H9 (cell line): ENCODE data around the gene CDH4. TPM values are rescaled to one million over a fixed set of nuclear protein-coding genes. Genes with fewer than 3 reads are reported as not detected.

Source experiments
- DNase-seq: peaks from one replicate; pipeline ENCODE4 v3.0.0-alpha.2; 2017
- H2AFZ ChIP-seq: one replicate; pipeline ENCODE4 v1.6.1; 2013; ENCODE audit warnings: mild to moderate bottlenecking, low read length, control low read depth, moderate library complexity
- H2AK5ac ChIP-seq: 2 replicates; pipeline ENCODE4 v1.6.1; 2013; ENCODE audit warnings: low read length, control low read depth, mixed read lengths; ENCODE audit not compliant: insufficient read length
- H2BK120ac ChIP-seq: one replicate; pipeline ENCODE4 v1.6.1; 2013; ENCODE audit warnings: low read depth, mild to moderate bottlenecking, low read length, control low read depth, inconsistent platforms; ENCODE audit not compliant: poor library complexity, severe bottlenecking
- H2BK12ac ChIP-seq: 2 replicates; pipeline ENCODE4 v1.6.1; 2013; ENCODE audit warnings: low read length, control low read depth, mixed read lengths, low read depth; ENCODE audit not compliant: insufficient read length
- H2BK15ac ChIP-seq: 2 replicates; pipeline ENCODE4 v1.6.1; 2013; ENCODE audit warnings: low read depth, low read length, control low read depth
- H2BK20ac ChIP-seq: one replicate; pipeline ENCODE4 v1.6.1; 2013; ENCODE audit warnings: low read depth, mild to moderate bottlenecking, low read length, control low read depth, inconsistent platforms; ENCODE audit not compliant: poor library complexity, severe bottlenecking
- H2BK5ac ChIP-seq: 2 replicates; pipeline ENCODE4 v1.6.1; 2013; ENCODE audit warnings: low read length, control low read depth, mixed read lengths; ENCODE audit not compliant: insufficient read length
- H3K14ac ChIP-seq: 2 replicates; pipeline ENCODE4 v1.6.1; 2013; ENCODE audit warnings: low read length, control low read depth; ENCODE audit not compliant: insufficient read depth
- H3K18ac ChIP-seq: 2 replicates; pipeline ENCODE4 v1.6.1; 2013; ENCODE audit warnings: low read depth, mild to moderate bottlenecking, mixed read lengths, low read length, control low read depth; ENCODE audit not compliant: insufficient read length
- H3K23ac ChIP-seq: 2 replicates; pipeline ENCODE4 v1.6.1; 2013; ENCODE audit warnings: low read length, control low read depth, mixed read lengths, low read depth; ENCODE audit not compliant: insufficient read length
- H3K23me2 ChIP-seq: 2 replicates; pipeline ENCODE4 v1.6.1; 2013; ENCODE audit warnings: low read depth, mild to moderate bottlenecking, mixed read lengths, low read length, control low read depth; ENCODE audit not compliant: insufficient read length, poor library complexity, severe bottlenecking
- H3K27ac ChIP-seq: 2 replicates; pipeline ENCODE4 v1.5.1; 2013; ENCODE audit warnings: low read length, control low read depth, mixed read lengths, low read depth; ENCODE audit not compliant: insufficient read length
- H3K27me3 ChIP-seq: 2 replicates; pipeline ENCODE4 v1.6.1; 2013; ENCODE audit warnings: low read length, control low read depth, inconsistent platforms; ENCODE audit not compliant: insufficient read depth
- H3K4ac ChIP-seq: 2 replicates; pipeline ENCODE4 v1.6.1; 2013; ENCODE audit warnings: low read depth, mild to moderate bottlenecking, control low read depth, inconsistent platforms, low read length, moderate library complexity
- H3K4me1 ChIP-seq: 2 replicates; pipeline ENCODE4 v1.6.1; 2013; ENCODE audit warnings: low read length, control low read depth, inconsistent platforms; ENCODE audit not compliant: insufficient read depth
- H3K4me2 ChIP-seq: 2 replicates; pipeline ENCODE4 v1.6.1; 2013; ENCODE audit warnings: low read length, control low read depth, mixed read lengths; ENCODE audit not compliant: insufficient read length, insufficient read depth
- H3K56ac ChIP-seq: 2 replicates; pipeline ENCODE4 v1.6.1; 2013; ENCODE audit warnings: low read depth, mild to moderate bottlenecking, mixed read lengths, low read length, control low read depth; ENCODE audit not compliant: insufficient read length
- H3K79me1 ChIP-seq: 2 replicates; pipeline ENCODE4 v1.6.1; 2013; ENCODE audit warnings: low read depth, mild to moderate bottlenecking, moderate library complexity, low read length, control low read depth, inconsistent platforms; ENCODE audit not compliant: insufficient read depth, poor library complexity, severe bottlenecking
- H3K79me2 ChIP-seq: 2 replicates; pipeline ENCODE4 v1.6.1; 2013; ENCODE audit warnings: low read length, control low read depth, inconsistent platforms; ENCODE audit not compliant: insufficient read depth
- H3K9ac ChIP-seq: 2 replicates; pipeline ENCODE4 v1.6.1; 2013; ENCODE audit warnings: low read length, control low read depth, mixed read lengths; ENCODE audit not compliant: insufficient read length; ENCODE audit errors: extremely low read depth
- H3K9me3 ChIP-seq: one replicate; pipeline ENCODE4 v1.6.1; 2013; ENCODE audit warnings: low read depth, low read length, inconsistent platforms; ENCODE audit not compliant: control insufficient read depth
- H3T11ph ChIP-seq: one replicate; pipeline ENCODE4 v1.6.1; 2013; ENCODE audit warnings: mild to moderate bottlenecking, low read length, control low read depth, inconsistent platforms
- H4K20me1 ChIP-seq: one replicate; pipeline ENCODE4 v1.6.1; 2013; ENCODE audit not compliant: control insufficient read depth, insufficient read length, insufficient read depth
- H4K5ac ChIP-seq: 2 replicates; pipeline ENCODE4 v1.6.1; 2013; ENCODE audit warnings: low read depth, mild to moderate bottlenecking, mixed read lengths, low read length, control low read depth; ENCODE audit not compliant: insufficient read length
- H4K8ac ChIP-seq: replicated peaks from 2 replicates; pipeline ENCODE4 v1.6.1; 2013; ENCODE audit warnings: low read length, control low read depth, mixed read lengths, low read depth; ENCODE audit not compliant: insufficient read length
- H4K91ac ChIP-seq: 2 replicates; pipeline ENCODE4 v1.6.1; 2013; ENCODE audit warnings: low read depth, mild to moderate bottlenecking, moderate library complexity, mixed read lengths, low read length, control low read depth; ENCODE audit not compliant: insufficient read length
- H3K27ac Mint-ChIP-seq, 3 experiments: 2 replicates in 2 of 3; 3 replicates in 1 of 3; pipeline ENCODE4 v1.8.0; 2020 to 2021; ENCODE audit warnings: mixed read lengths in 3 of 3, mild to moderate bottlenecking in 1 of 3, moderate library complexity in 1 of 3
- H3K27me3 Mint-ChIP-seq: 2 replicates; pipeline ENCODE4 v1.8.0; 2021; ENCODE audit warnings: low read depth, mild to moderate bottlenecking, moderate library complexity, mixed read lengths
- H3K36me3 Mint-ChIP-seq, 3 experiments: 2 replicates in 2 of 3; 3 replicates in 1 of 3; pipeline ENCODE4 v1.8.0; 2020 to 2021; ENCODE audit warnings: low read depth in 3 of 3, mixed read lengths in 3 of 3; ENCODE audit not compliant: insufficient read depth in 1 of 3
- H3K4me1 Mint-ChIP-seq, 2 experiments: 2 replicates each; pipeline ENCODE4 v1.8.0; 2020; ENCODE audit warnings: mixed read lengths in 2 of 2
- H3K4me3 Mint-ChIP-seq, 2 experiments: 2 replicates in 1 of 2; 3 replicates in 1 of 2; pipeline ENCODE4 v1.8.0; 2020 to 2021; ENCODE audit warnings: mild to moderate bottlenecking in 2 of 2, mixed read lengths in 2 of 2, moderate library complexity in 1 of 2
- H3K9me3 Mint-ChIP-seq, 2 experiments: 2 replicates in 1 of 2; 3 replicates in 1 of 2; pipeline ENCODE4 v1.8.0; 2020; ENCODE audit warnings: mild to moderate bottlenecking in 2 of 2, mixed read lengths in 2 of 2, moderate library complexity in 1 of 2
- CTCF ChIP-seq: fragments of 200-600 bp; sonication (generic); conservative IDR thresholded peaks from 3 replicates; pipeline ENCODE4 v1.8.0; 2021; ENCODE audit warnings: antibody characterized with exemption, mild to moderate bottlenecking
- WGBS: extraction: QIAGEN DNeasy Blood & Tissue Kit; methylation state at CpG from one replicate; pipeline ENCODE4 v1.1.7; 2013; ENCODE audit warnings: missing lambda C conversion rate, low lambda C conversion rate, mixed read lengths; ENCODE audit not compliant: insufficient read length; ENCODE audit errors: extremely low coverage; 5-methylcytosine and 5-hydroxymethylcytosine counted together
- total RNA-seq: library from RNA; stranded (reverse); gene quantifications from 2 replicates; pipeline ENCODE4 v1.2.1, GENCODE V29; 2021

CDH4 gene
- total RNA-seq, 1 experiment from 2014 or later: 3.0 TPM

GRCh38 chr20:61960836-61961235 is 708.8 kb downstream of the CDH4 start:
- no peaks in the 10 kb centered on the region for H3K79me1 ChIP-seq
- H3K14ac ChIP-seq: no peak overlapping the region
- H4K5ac ChIP-seq: no peak overlapping the region
- H3K9me3 Mint-ChIP-seq: no peaks in the 10 kb centered on the region; a peak in 1 of 5 replicates
- H3K79me2 ChIP-seq: no peaks in the 10 kb centered on the region
- no peaks in the 10 kb centered on the region for H4K20me1 ChIP-seq
- no peaks in the 10 kb centered on the region for H3K27me3 Mint-ChIP-seq
- H3K4me1 ChIP-seq: no peaks in the 10 kb centered on the region
- no peak for TF ChIP-seq CTCF
- H3K4me1 Mint-ChIP-seq: peaks cover 8 to 36% of the 10 kb centered on the region in 2 experiments; a peak in 3 of 4 replicates
- H2BK20ac ChIP-seq: no peak overlapping the region
- no peak for DNase-seq
- H2BK5ac ChIP-seq: no peak overlapping the region
- H2BK15ac ChIP-seq: no peak overlapping the region
- WGBS: no CpG with 5 or more reads among the region's 12 CpGs
- no peak overlapping the region for H2AFZ ChIP-seq
- no peak overlapping the region for H3K18ac ChIP-seq
- H3K23ac ChIP-seq: no peak overlapping the region
- H3T11ph ChIP-seq: no peak overlapping the region
- no peak overlapping the region for H3K56ac ChIP-seq
- H3K9me3 ChIP-seq: no peaks in the 10 kb centered on the region
- no peak overlapping the region for H3K27ac Mint-ChIP-seq
- H3K27ac ChIP-seq: no peak overlapping the region
- no peak overlapping the region for H4K91ac ChIP-seq
- H3K4me2 ChIP-seq: no peak overlapping the region
- H2BK12ac ChIP-seq: no peak overlapping the region
- no peak overlapping the region for H3K9ac ChIP-seq
- H3K4ac ChIP-seq: no peak overlapping the region
- H3K27me3 ChIP-seq: no peaks in the 10 kb centered on the region
- peaks cover 0 to 3% (median 0%) of the 10 kb centered on the region in 3 experiments; a peak in 2 of 7 replicates for H3K36me3 Mint-ChIP-seq
- H2BK120ac ChIP-seq: no peak overlapping the region
- H4K8ac ChIP-seq: no peak overlapping the region
- H3K23me2 ChIP-seq: no peaks in the 10 kb centered on the region
- H3K4me3 Mint-ChIP-seq: no peak overlapping the region
- no peak overlapping the region for H2AK5ac ChIP-seq
